Tongue (tissue), 2 donors: ENCODE measurements around the gene RPL13. TPM values are rescaled to one million over a fixed set of nuclear protein-coding genes. Genes with fewer than 3 reads are reported as not detected.

Experiments used
- small RNA-seq: library from RNA; depleted of rRNA; stranded (forward); fragments of <200 nt; gene quantifications from one replicate; pipeline ENCODE3, GENCODE V24; 2014; ENCODE audit warnings: low replicate concordance
- total RNA-seq: library from RNA; depleted of rRNA; stranded (reverse); fragments of >200 nt; gene quantifications from one replicate; pipeline ENCODE4 v1.2.3, GENCODE V29; 2014

RPL13 gene
- total RNA-seq, 1 donor from 2014 or later = 2,228 TPM

Small RNAs within 50 kb of the gene (small RNA-seq; reads per million reads assigned to genes)
- gene SNORD68 = not detected

Other genes starting within 250 kb of the RPL13 start
- 74.6 TPM for gene ANKRD11, start 70.1 kb upstream of the RPL13 start, total RNA-seq
- gene SPG7, start 52.3 kb upstream of the RPL13 start, total RNA-seq = 123 TPM
- not detected for gene CPNE7, start 15.1 kb downstream of the RPL13 start, total RNA-seq
- 0.21 TPM for gene DPEP1, start 53.0 kb downstream of the RPL13 start, total RNA-seq
- 74.9 TPM for gene CHMP1A, start 97.0 kb downstream of the RPL13 start, total RNA-seq
- 3.0 TPM for gene SPATA33, start 97.2 kb downstream of the RPL13 start, total RNA-seq
- 45.5 TPM for gene CDK10, start 126.0 kb downstream of the RPL13 start, total RNA-seq
- 10.9 TPM for gene SPATA2L, start 141.0 kb downstream of the RPL13 start, total RNA-seq
- gene VPS9D1, start 160.2 kb downstream of the RPL13 start, total RNA-seq = 10.1 TPM
- gene ZNF276, start 160.9 kb downstream of the RPL13 start, total RNA-seq = 28.5 TPM